Glomerular endothelial cell (primary cell): ENCODE measurements around the gene SDK1. TPM values are rescaled to one million over a fixed set of nuclear protein-coding genes. Genes with fewer than 3 reads are reported as not detected.

ENCODE experiments used
- DNase-seq: peaks from one replicate; pipeline ENCODE4 v3.0.0-alpha.2; 2011; ENCODE audit warnings: low read depth, low spot score; ENCODE audit errors: extremely low read depth
- total RNA-seq: library from RNA; depleted of rRNA; stranded (reverse); fragments of >200 nt; gene quantifications from 2 replicates; pipeline ENCODE4 v1.2.3, GENCODE V29; 2015

Gene SDK1
- total RNA-seq, 1 donor from 2014 or later: 2.3 TPM

DNA sequence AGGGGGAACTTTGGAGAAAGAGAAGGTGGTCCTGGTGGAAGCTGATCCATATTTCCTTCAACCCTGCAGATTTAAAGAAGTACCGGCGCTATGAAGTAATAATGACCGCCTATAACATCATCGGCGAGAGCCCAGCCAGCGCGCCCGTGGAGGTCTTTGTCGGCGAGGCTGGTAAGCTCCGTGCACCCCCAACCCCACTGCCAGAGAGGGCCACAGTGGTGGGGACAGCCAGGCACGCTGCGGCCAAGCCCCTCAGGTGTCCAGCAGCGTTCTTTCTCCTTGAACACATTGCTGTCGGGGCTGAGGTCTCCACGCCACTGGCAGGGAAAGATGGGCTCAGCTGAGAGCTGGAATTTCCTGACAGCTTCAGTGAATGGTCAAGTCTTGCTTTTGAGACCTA, 877.4 kb downstream of the SDK1 start:
- no peak for DNase-seq

DNA sequence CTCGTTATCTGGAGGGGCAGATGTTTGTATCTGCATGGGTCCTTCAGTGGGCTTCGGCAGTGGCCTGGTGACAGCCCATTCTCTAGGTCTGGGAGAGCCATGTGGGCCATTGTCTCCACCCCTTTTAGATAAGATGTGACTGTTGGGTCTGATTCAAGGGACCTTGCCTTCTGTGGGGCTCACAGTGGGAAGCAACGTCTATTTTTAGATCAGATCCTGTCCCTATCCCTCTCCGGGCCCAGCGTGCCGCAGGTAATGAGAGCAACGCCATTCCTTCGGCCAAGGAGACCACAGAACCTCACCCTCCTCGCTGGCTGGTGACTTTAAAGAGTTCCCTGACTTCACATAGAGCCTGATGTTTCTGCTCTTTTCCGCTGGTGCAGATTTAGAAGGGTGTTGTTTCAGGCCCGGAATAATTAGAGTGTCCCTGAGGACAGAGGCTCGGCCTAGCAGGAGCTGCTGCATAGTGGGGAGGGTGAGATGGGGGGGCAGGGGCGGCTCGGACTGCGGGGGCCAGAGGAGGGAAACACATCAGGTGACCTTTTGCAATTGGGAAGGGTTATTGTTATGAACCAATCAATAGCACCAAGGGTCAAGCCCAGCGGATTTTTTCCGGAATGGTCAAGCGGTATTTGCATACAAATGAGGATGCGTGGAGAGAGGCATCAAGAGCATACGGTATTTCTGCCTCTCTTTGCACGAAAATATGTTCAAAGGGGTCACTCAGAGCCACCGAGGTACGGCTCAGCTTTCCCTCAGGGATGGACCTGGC, 878.0 kb downstream of the SDK1 start:
- DNase-seq: no peak

DNA sequence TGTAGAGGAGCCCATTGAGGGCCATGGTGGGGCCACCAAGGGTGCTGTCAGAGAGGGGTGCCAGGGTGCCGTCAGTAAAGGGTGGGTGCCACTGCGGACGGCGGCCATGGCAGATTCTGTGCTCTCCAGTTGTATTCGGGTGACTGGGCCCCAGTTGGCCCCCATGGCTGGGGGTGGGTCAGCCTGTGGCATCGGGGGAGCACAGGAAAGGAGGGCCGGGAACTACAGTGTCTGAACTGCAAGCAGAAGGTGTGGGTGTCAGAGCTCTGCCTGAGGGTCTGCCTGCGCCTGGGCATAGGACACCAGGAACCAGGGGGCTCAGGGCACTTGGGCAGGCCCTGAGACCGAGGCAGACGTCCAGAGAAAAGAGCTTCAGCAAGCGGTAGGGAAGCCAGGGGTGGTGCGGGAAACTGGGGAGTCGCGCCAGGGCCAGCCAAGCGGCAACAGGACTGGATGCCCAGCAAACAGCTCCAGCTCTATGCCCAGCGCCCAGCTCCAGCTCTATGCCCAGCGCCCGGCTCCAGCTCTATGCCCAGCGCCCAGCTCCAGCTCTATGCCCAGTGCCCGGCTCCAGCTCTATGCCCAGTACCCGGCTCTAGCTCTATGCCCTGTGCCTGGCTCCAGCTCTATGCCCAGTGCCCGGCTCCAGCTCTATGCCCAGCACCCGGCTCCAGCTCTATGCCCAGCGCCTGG, 878.8 kb downstream of the SDK1 start:
- no peak for DNase-seq

DNA sequence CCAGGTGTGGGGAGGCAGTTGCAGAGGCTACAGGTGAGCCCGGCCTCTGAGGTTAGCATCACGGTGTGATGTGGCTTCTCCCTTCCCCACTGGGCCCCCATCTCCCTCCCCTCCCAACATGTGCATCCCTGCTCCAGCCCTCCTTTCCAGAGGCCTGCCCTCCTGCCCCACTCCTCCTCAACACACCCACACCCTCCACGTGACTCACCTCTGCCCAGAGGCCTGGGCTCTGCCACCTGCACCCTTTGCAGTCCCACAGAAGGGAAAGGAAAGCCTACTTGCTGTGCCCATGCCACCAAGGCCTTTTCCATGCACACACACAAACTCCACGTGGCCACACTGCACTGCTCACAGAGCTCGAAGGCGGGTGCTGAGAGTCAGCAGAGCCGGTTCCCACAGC, 880.4 kb downstream of the SDK1 start:
- no peak for DNase-seq

GRCh38 chr7:4182605-4183300, 881.7 kb downstream of the SDK1 start:
- DNase-seq: no peak

GRCh38 chr7:4184653-4185052, 883.6 kb downstream of the SDK1 start:
- no peak for DNase-seq

GRCh38 chr7:4185136-4185535, 884.1 kb downstream of the SDK1 start:
- DNase-seq: no peak

GRCh38 chr7:4185721-4186512, 884.9 kb downstream of the SDK1 start:
- DNase-seq: no peak

- DNase-seq: no peak
These were observed 885.4 kb downstream of the SDK1 start for GRCh38 chr7:4186513-4186780.

DNA sequence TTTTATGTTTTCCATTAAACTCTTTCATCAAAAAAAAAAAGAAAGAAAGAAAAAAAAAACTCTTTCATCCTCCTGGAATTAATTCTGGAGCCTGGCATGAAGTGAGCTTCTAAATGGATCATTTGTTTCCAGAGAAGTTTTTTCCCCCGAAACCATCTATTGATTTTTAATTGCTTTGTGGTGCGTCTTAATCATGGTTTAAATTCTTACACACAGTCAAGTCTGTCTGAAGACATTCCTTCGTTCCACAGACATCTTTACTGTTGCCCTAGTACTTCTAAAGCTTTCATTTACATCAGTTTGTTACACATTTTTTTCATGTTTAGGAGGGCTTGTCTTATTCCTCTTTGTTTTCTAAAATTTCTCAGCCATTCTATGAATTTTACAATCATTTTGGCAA, 887.6 kb downstream of the SDK1 start:
- no peak for DNase-seq

DNA sequence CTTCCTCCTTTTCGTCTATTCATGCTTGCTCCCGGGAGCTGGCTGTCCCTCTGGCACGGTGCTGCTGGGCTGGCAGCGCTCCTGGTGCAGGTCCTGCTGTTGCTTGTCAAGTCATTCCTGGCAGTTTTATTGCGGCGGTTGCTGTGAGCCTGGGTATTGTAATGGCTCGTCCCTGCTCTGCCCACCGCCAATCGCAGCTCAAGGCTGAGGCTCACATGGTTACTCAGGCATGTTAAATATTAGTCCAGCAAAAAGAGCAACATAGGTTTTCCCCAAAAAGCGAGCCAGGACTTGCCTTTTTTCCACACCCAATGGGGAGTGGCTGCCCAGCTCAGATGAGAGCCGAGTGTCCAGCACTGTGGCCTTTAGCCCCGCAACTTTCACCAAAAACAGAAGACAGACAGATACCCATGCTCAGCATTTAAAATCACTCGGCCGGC, 888.1 kb downstream of the SDK1 start:
- DNase-seq: no peak

DNA sequence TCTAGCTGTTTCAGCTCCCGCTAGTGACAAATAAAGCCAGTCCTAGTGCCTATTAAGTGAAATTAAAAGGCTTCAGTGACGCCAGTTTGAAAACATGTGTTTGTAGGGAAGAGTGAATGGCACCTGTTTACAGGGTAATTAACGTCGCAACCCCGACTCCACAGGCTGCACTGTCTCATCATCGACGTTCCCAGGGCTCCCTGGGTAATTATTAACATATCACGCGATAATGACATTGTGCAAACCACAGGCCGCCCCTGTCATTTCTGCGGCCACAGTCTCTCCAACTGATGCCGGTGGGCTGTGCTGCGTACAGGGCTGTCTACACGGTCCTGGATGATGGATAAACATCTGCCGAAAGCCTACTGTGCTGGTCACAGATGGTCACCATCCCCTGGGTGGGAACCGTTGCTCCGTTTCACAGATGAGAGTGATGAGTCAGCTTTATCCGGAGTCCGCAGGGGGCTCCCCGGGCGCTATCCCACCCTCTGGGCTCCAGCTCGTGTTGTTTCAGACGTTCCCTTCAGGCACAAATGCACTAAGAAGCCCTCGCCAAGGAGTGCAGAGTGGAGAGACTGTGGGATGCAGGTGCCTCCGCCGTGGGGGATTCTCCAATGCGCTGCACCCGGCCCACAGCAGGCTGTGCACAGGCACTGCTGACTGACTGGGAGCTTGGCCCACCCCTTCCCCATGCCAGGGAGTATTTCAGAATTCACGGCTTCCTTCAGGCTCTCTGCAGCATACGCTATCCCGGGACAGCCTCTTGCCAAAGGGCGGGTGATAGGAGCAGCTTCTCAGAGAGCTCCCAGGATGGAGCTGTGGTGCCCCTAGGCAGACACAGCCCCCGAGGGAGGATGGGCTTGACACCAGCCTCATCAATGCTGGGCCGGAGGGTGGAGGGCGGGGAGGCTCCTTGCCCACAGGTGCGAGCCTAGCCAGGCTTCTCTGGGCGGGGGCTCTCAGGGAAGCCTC, 889.2 kb downstream of the SDK1 start:
- no peak for DNase-seq

DNA sequence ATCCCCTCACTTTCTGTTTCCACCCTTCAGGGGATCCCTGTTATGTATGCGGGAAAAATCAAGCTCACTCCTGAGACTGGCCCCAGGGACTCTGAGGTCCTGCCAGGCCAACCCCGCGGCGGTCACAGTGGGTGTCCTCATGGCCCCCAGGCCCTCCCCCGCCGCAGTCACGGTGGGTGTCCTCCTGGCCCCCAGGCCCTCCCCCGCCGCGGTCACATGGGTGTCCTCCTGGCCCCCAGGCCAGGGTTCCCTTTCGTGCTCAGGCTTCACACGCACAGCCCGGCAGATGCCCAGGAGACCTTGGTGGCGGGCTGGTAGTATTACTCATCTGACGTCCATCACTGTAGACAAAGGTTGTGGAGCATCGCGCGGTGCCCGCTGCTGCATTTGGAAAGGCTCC, 890.0 kb downstream of the SDK1 start:
- DNase-seq: no peak

DNA sequence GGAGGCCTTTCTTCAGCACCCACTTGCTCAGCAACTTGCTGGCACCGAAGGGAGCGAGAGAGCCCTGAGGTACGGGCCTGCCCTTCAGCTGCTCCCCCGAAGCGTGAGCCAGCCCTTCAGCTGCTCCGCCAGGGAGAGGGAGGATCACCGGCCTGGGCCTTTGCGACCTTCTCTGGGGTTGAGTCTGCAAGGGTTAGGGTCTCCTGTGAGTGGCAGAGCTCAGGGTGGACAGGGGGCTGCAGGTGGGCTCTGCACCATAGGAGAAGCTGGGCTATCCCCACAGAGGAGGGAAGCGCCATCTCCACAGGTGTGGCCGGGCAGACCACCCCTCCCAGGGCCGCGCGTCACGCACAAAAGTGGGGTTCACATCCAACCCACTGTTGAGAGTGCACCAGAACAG, 890.5 kb downstream of the SDK1 start:
- no peak for DNase-seq

GRCh38 chr7:4195660-4196059, 894.6 kb downstream of the SDK1 start:
- no peak for DNase-seq

DNA sequence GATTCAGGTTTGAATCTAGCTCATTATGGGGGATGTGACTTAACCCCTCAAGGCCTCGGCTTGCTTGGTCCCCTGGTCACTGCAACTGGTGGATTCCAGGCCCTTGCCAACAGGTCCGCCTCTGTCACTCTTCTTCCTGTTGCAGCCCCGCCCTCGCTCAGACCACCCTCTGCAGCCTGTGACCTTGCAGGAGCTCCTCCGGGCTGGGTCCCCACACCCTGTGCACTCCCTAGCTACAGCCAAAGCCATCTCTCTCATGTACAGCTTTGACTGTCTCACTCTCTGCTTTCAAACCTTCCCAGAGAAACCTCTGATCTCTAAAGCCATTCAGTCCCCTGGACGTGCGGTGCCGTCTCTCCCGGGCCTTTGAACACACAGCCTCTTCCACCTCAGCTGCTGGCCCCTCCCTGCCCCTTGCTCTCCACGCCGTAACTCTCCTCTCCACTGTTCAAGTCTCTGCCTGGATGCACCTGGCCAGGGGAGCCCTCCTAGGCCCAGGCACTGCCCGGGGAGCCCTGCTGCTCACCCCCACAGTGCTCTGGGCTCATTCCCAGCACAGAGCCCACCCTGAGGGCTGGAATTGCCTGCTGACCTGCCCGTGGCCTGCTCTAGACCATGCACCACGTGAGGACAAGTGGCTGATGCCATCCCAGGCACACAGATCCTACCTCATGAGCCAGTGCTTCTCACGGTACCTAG, 895.2 kb downstream of the SDK1 start:
- DNase-seq: no peak

GRCh38 chr7:4198301-4198700, 897.2 kb downstream of the SDK1 start:
- no peak for DNase-seq

DNA sequence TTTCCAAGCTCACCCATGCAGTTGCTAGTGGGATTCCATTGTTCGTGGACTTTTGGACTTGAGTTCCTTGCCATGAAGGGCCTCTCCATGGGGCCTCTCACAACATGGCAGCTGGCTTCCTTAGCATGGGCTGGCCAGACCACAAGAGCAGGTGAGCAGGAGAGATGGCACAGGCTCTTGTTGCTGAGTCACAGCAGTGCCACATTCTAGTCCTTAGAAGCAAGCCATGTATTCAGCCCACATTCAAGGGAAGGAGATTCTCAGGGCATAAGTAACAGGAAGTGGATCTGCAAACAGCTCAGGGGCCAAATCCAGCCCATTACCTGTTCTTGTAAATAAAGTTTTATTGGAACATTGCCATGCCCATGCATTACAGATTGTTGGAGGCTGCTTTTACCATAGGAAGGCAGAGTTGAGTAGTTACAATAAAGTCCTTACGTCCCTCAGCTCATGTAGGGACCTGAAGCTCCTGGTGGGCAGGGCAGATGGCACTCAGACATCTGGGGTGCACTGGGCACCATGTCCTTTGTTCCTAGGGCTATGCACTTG, 899.6 kb downstream of the SDK1 start:
- no peak for DNase-seq

GRCh38 chr7:4201566-4201965, 900.5 kb downstream of the SDK1 start:
- DNase-seq: no peak
